Measurements from ENCODE around the gene CEACAM21.
"Not testable (repeated sequence)": the region's sequence is repeated elsewhere in the genome, so short reads cannot be mapped to it uniquely, and the experiment has no call there.

The CEACAM21 gene

GRCh38 chr19:41551212-41551610 is 24.8 kb upstream of the CEACAM21 start:
- no peak for DNase-seq

GRCh38 chr19:41551711-41552110 is 24.3 kb upstream of the CEACAM21 start:
- no peak for DNase-seq

GRCh38 chr19:41552558-41552957 is 23.4 kb upstream of the CEACAM21 start:
- DNase-seq, result no peak

GRCh38 chr19:41553804-41554203 is 22.2 kb upstream of the CEACAM21 start:
- DNase-seq, result no peak

GRCh38 chr19:41554907-41555306 is 21.1 kb upstream of the CEACAM21 start:
- DNase-seq, result no peak

- no peak for DNase-seq
Observed at GRCh38 chr19:41555748-41556147, 20.2 kb upstream of the CEACAM21 start.

- no peak for DNase-seq
Observed at GRCh38 chr19:41563854-41564514, 12.0 kb upstream of the CEACAM21 start.

GRCh38 chr19:41564515-41565378 is 11.2 kb upstream of the CEACAM21 start:
- DNase-seq, result no peak

GRCh38 chr19:41565379-41565720 is 10.6 kb upstream of the CEACAM21 start:
- no peak for DNase-seq

GRCh38 chr19:41566001-41566400 is 10.0 kb upstream of the CEACAM21 start:
- DNase-seq, result no peak

- DNase-seq, result no peak
Observed at GRCh38 chr19:41569481-41570150, 6.3 kb upstream of the CEACAM21 start.

GRCh38 chr19:41570179-41570578 is 5.8 kb upstream of the CEACAM21 start:
- no peak for DNase-seq

- peak; percentile 81 to 88 for DNase-seq
Observed at GRCh38 chr19:41570639-41571112, 5.3 kb upstream of the CEACAM21 start.

GRCh38 chr19:41577144-41577830 is 1.3 kb downstream of the CEACAM21 start:
- DNase-seq, result no peak

- no peak for DNase-seq
Observed at GRCh38 chr19:41577833-41578232, 1.9 kb downstream of the CEACAM21 start.

GRCh38 chr19:41578886-41579285 is 2.9 kb downstream of the CEACAM21 start:
- DNase-seq, result no peak

GRCh38 chr19:41581068-41581467 is 5.1 kb downstream of the CEACAM21 start:
- DNase-seq, result not testable (repeated sequence)

GRCh38 chr19:41582577-41583182 is 6.7 kb downstream of the CEACAM21 start:
- not testable (repeated sequence) for DNase-seq

- DNase-seq, result no peak
Observed at GRCh38 chr19:41584260-41584810, 8.4 kb downstream of the CEACAM21 start.

- DNase-seq, result no peak
Observed at GRCh38 chr19:41584931-41585330, 9.0 kb downstream of the CEACAM21 start.

GRCh38 chr19:41586064-41586463 is 10.1 kb downstream of the CEACAM21 start:
- no peak for DNase-seq
